ENCODE results near the gene PDE8A.
"Not testable (repeated sequence)": the region's sequence is repeated elsewhere in the genome, so short reads cannot be mapped to it uniquely, and the experiment has no call there.

The PDE8A gene

GRCh38 chr15:85164841-85165466 lies 183.3 kb downstream of the PDE8A start:
- no peak for DNase-seq (ENCODE audit: low read depth in 1 of 2, low spot score in 1 of 2)

GRCh38 chr15:85167568-85167967 lies 185.9 kb downstream of the PDE8A start:
- DNase-seq (ENCODE audit: low read depth in 1 of 2, low spot score in 1 of 2): no peak

- peak in 1 of 2 donors; percentile 2 for DNase-seq (ENCODE audit: low read depth in 1 of 2, low spot score in 1 of 2)
Measured at GRCh38 chr15:85168642-85169173, 187.1 kb downstream of the PDE8A start.

GRCh38 chr15:85171736-85172135 lies 190.1 kb downstream of the PDE8A start:
- DNase-seq (ENCODE audit: low read depth in 1 of 2, low spot score in 1 of 2): no peak

GRCh38 chr15:85172846-85173490 lies 191.3 kb downstream of the PDE8A start:
- no peak for DNase-seq (ENCODE audit: low read depth in 1 of 2, low spot score in 1 of 2)

- DNase-seq (ENCODE audit: low read depth in 1 of 2, low spot score in 1 of 2): not testable (repeated sequence)
Measured at GRCh38 chr15:85173630-85174029, 192.0 kb downstream of the PDE8A start.

GRCh38 chr15:85174521-85174920 lies 192.9 kb downstream of the PDE8A start:
- no peak for DNase-seq (ENCODE audit: low read depth in 1 of 2, low spot score in 1 of 2)

- not testable (repeated sequence) for DNase-seq (ENCODE audit: low read depth in 1 of 2, low spot score in 1 of 2)
Measured at GRCh38 chr15:85177042-85177515, 195.4 kb downstream of the PDE8A start.

GRCh38 chr15:85178308-85178707 lies 196.7 kb downstream of the PDE8A start:
- no peak for DNase-seq (ENCODE audit: low read depth in 1 of 2, low spot score in 1 of 2)

GRCh38 chr15:85179700-85180099 lies 198.0 kb downstream of the PDE8A start:
- DNase-seq (ENCODE audit: low read depth in 1 of 2, low spot score in 1 of 2): no peak

- DNase-seq (ENCODE audit: low read depth in 1 of 2, low spot score in 1 of 2): not testable (repeated sequence)
Measured at GRCh38 chr15:85185350-85185749, 203.7 kb downstream of the PDE8A start.

- DNase-seq (ENCODE audit: low read depth in 1 of 2, low spot score in 1 of 2): not testable (repeated sequence)
Measured at GRCh38 chr15:85188171-85188577, 206.5 kb downstream of the PDE8A start.
